HepG2 (cell line): ENCODE results near the gene MRPL2. TPM values are rescaled to one million over a fixed set of nuclear protein-coding genes. Genes with fewer than 3 reads are reported as not detected.

ENCODE experiments used
- AGO2 ChIP-seq: fragments of 200-400 bp; formaldehyde crosslinking; optimal IDR thresholded peaks from 2 replicates; pipeline ENCODE3; 2017; ENCODE audit warnings: mild to moderate bottlenecking, low read depth, low read length, moderate library complexity
- BCL6 ChIP-seq: IDR thresholded peaks from 2 replicates; pipeline ENCODE4 v1.6.1; 2016; ENCODE audit warnings: missing genetic modification reagents, missing compliant biosample characterization
- IRF9 ChIP-seq: sonication (generic); formaldehyde crosslinking; IDR thresholded peaks from 2 replicates; pipeline ENCODE4 v1.8.0; 2022; ENCODE audit warnings: missing genetic modification reagents, mild to moderate bottlenecking, borderline replicate concordance
- LBX2 ChIP-seq: sonication (generic); formaldehyde crosslinking; IDR thresholded peaks from 2 replicates; pipeline ENCODE4 v1.5.0; 2020; ENCODE audit warnings: missing genetic modification reagents, mild to moderate bottlenecking, borderline replicate concordance
- NFE2L1 ChIP-seq: sonication (generic); formaldehyde crosslinking; IDR thresholded peaks from 2 replicates; pipeline ENCODE4 v1.4.0; 2020; ENCODE audit warnings: missing genetic modification reagents, mild to moderate bottlenecking, borderline replicate concordance
- PHF20 ChIP-seq: sonication (generic); formaldehyde crosslinking; IDR thresholded peaks from 2 replicates; pipeline ENCODE4 v1.5.0; 2020; ENCODE audit warnings: mild to moderate bottlenecking, missing genetic modification reagents
- PRDM4 ChIP-seq: sonication (generic); formaldehyde crosslinking; IDR thresholded peaks from 2 replicates; pipeline ENCODE4 v1.9.0; 2021; ENCODE audit warnings: missing genetic modification reagents, borderline replicate concordance
- RELA ChIP-seq: sonication (generic); formaldehyde crosslinking; IDR thresholded peaks from 2 replicates; pipeline ENCODE4 v1.4.0; 2020; ENCODE audit warnings: missing genetic modification reagents
- SALL1 ChIP-seq: sonication (generic); formaldehyde crosslinking; IDR thresholded peaks from 2 replicates; pipeline ENCODE4 v1.8.0; 2022; ENCODE audit warnings: mild to moderate bottlenecking, missing genetic modification reagents
- THAP11 ChIP-seq: IDR thresholded peaks from 2 replicates; pipeline ENCODE4 v1.6.1; 2016; ENCODE audit warnings: missing biosample characterization, missing genetic modification reagents
- THAP8 ChIP-seq: sonication (generic); formaldehyde crosslinking; IDR thresholded peaks from 2 replicates; pipeline ENCODE4 v1.5.1; 2020; ENCODE audit warnings: missing genetic modification reagents, mild to moderate bottlenecking, borderline replicate concordance
- ZBTB49 ChIP-seq: sonication (generic); formaldehyde crosslinking; IDR thresholded peaks from 2 replicates; pipeline ENCODE4 v1.4.0; 2020; ENCODE audit warnings: missing genetic modification reagents, borderline replicate concordance
- ZFP62 ChIP-seq: sonication (generic); formaldehyde crosslinking; IDR thresholded peaks from 2 replicates; pipeline ENCODE4 v1.4.0; 2020; ENCODE audit warnings: missing genetic modification reagents
- ZNF44 ChIP-seq: sonication (generic); formaldehyde crosslinking; IDR thresholded peaks from 2 replicates; pipeline ENCODE4 v1.5.1; 2020; ENCODE audit warnings: mild to moderate bottlenecking, missing genetic modification reagents
- ZNF501 ChIP-seq: sonication (generic); formaldehyde crosslinking; IDR thresholded peaks from 2 replicates; pipeline ENCODE4 v1.5.1; 2020; ENCODE audit warnings: mild to moderate bottlenecking, moderate library complexity, missing genetic modification reagents
- ZNF512 ChIP-seq: sonication (generic); formaldehyde crosslinking; IDR thresholded peaks from 2 replicates; pipeline ENCODE4 v1.4.0; 2020; ENCODE audit warnings: mild to moderate bottlenecking, missing genetic modification reagents
- polyA plus RNA-seq, 8 experiments: library from polyadenylated mRNA; depleted of rRNA in 3 of 8; stranded (reverse) in 7 of 8; unstranded in 1 of 8; fragments of >200 nt; fragmentation: Illumina TruSeq in 4 of 8; extraction: Trizol in 4 of 8; gene quantifications; 2 replicates each; pipeline versions ENCODE4 v1.2.1 to v1.2.3, GENCODE V29; 2011 to 2016; ENCODE audit warnings: low read depth in 4 of 8, missing spikeins in 1 of 8, mixed read lengths in 1 of 8; ENCODE audit not compliant: insufficient read depth in 1 of 8
- total RNA-seq, 5 experiments: library from RNA; depleted of rRNA; stranded (reverse); fragments of >200 nt; fragmentation: Illumina TruSeq; extraction: Trizol; gene quantifications; 2 replicates each; pipeline ENCODE4 v1.2.3, GENCODE V29; 2016; ENCODE audit warnings: low read depth in 1 of 5

The MRPL2 gene
- total and polyA plus RNA-seq, 2 of the 13 experiments (the other 11 are each of a cell fraction or from before 2014, with no cell fraction given): 56.8 to 65.6 TPM

- TF ChIP-seq ZBTB49 (CRISPR knock-in tag) (peak; percentile 76; the same call in 1 of the 2 replicates), PRDM4 (CRISPR knock-in tag) (0 out of 2 replicates have a peak, but pooled peaks have one; percentile 76), BCL6 (CRISPR knock-in tag) (0 out of 2 replicates have a peak, but pooled peaks have one; percentile 15), THAP11 (no peak), SALL1 (CRISPR knock-in tag) (0 out of 2 replicates have a peak, but pooled peaks have one; percentile 8), RELA (no peak), ZNF501 (CRISPR knock-in tag) (peak; percentile 62; the same call in 1 of the 2 replicates), IRF9 (CRISPR knock-in tag) (no peak), ZNF44 (CRISPR knock-in tag) (0 out of 2 replicates have a peak, but pooled peaks have one; percentile 60), ZFP62 (CRISPR knock-in tag) (no peak), PHF20 (CRISPR knock-in tag) (no peak), ZNF512 (CRISPR knock-in tag) (no peak), AGO2 (peak; percentile 20), LBX2 (CRISPR knock-in tag) (peak; percentile 75; the same call in 1 of the 2 replicates), NFE2L1 (CRISPR knock-in tag) (no peak), THAP8 (CRISPR knock-in tag) (no peak)
Measured at GRCh38 chr6:43060755-43061633, 1.8 kb upstream of the MRPL2 start (continued).
